ENCODE results near the gene ALDH1A3.

The ALDH1A3 gene

GRCh38 chr15:100909989-100910955 is 30.6 kb downstream of the ALDH1A3 start:
- no peaks in the 10 kb centered on the region for H3K4me1 Mint-ChIP-seq
- H3K36me3 Mint-ChIP-seq = no peaks in the 10 kb centered on the region
- H3K27ac Mint-ChIP-seq = no peak overlapping the region

DNA sequence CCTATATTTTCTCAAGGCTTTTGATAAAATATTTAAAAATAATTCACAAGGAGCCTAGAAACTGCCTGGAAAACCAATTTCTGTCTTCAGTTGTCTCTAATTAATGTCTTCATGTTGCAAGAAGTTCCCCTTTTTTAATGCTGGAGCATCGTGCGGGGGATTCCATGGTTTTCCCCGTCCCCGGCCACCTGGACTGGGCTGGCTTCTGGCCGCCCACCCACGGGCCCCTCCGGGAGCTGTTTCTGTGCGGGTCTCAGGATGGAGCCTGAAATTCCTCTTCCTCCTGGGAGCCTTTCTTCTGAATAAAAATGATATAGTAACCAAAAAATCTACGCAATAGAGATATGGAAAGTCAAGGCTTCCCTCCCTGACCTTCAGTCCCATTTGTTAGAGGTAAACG is 31.5 kb downstream of the ALDH1A3 start:
- CTCF ChIA-PET = no interaction called here
- H3K4me3 Mint-ChIP-seq = no peak overlapping the region
- DNase-seq = no peak
- H3K27ac Mint-ChIP-seq = no peak overlapping the region
- H3K36me3 Mint-ChIP-seq = no peaks in the 10 kb centered on the region
- no peaks in the 10 kb centered on the region for H3K9me3 Mint-ChIP-seq
- H3K4me1 Mint-ChIP-seq = no peaks in the 10 kb centered on the region
- peaks cover 42% of the 10 kb centered on the region for H3K27me3 Mint-ChIP-seq

More at GRCh38 chr15:100909989-100910955, 30.6 kb downstream of the ALDH1A3 start:
- DNase-seq = no peak
- CTCF ChIA-PET = interaction anchor here (1.0 kb wide), 1 partner anchor 9 kb away, joined by 4 read pairs; the partner anchor contains the start of gene LRRK1
- Mint-ChIP-seq H3K9me3 (no peaks in the 10 kb centered on the region), H3K4me3 (no peak overlapping the region), H3K27me3 (peaks cover 50% of the 10 kb centered on the region)

DNA sequence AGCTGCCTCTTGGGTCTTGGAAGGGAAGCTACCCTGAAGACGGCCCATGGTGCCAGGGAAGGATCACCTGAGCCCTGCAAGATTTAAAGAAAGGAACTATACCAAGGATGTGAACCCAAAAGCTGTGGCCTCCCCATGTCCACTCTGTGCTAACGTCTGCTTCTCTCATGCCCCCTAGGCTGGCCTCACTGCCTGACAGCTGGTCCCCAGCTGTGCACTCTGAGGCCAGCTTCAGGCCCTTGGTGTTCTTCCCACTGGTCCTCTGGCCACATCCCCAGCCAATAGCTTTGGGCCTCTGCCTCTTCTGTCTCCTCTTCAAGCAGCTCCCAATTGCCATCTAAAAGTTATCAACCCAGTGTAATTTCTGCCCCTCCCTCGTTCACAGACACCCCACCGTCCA is 34.3 kb downstream of the ALDH1A3 start:
- no peak overlapping the region for H3K4me3 Mint-ChIP-seq
- H3K4me1 Mint-ChIP-seq = peaks cover 12% of the 10 kb centered on the region
- CTCF ChIA-PET = interaction anchor here (5.7 kb wide), 1 partner anchor 93 kb away, joined by 148 read pairs; no protein-coding TSS in a partner anchor
- H3K9me3 Mint-ChIP-seq = no peaks in the 10 kb centered on the region
- peaks cover 56% of the 10 kb centered on the region for H3K27me3 Mint-ChIP-seq
- no peak overlapping the region for H3K27ac Mint-ChIP-seq
- no peak for DNase-seq
- H3K36me3 Mint-ChIP-seq = no peaks in the 10 kb centered on the region

- H3K4me1 Mint-ChIP-seq = peaks cover 13% of the 10 kb centered on the region
- H3K27me3 Mint-ChIP-seq = peaks cover 62% of the 10 kb centered on the region
- no peak overlapping the region for H3K27ac Mint-ChIP-seq
- CTCF ChIA-PET = interaction anchor here (5.7 kb wide), 1 partner anchor 92 kb away, joined by 148 read pairs; no protein-coding TSS in a partner anchor
- H3K4me3 Mint-ChIP-seq = no peak overlapping the region
- no peaks in the 10 kb centered on the region for H3K36me3 Mint-ChIP-seq
- DNase-seq = no peak
- no peaks in the 10 kb centered on the region for H3K9me3 Mint-ChIP-seq
Measured at GRCh38 chr15:100914876-100915275, 35.2 kb downstream of the ALDH1A3 start.

DNA sequence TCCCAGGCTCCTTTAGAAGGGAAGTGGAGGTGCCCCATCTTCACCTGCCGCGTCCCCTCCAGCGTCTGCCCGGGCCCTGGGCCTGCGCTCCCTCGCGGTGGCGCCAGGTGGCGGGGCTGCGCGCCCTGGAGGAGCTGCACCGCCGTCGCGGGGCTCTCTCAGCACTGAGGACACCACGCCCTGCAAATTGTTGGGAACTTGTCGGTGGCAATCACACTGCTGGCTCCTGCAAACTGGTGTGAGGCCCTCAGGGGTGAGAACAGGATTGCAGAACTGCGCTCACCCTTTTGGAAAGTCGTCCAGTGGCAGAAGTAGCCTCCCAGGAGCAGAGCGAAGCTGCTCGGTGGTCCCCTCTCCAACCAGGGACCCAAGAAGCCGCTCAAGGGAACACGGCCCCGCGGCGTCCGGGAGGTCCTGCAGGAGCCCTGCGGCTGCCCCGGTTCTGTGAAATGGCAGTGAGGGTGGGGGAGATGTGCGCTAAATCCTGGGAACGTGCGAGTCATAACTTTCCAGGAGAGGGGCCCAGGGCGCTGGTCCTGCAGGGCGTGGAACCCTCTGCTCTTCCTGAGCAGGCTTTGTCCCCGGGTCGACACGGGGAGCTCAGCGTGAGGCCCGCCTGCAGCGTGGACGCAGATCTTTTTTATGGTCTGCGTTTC is 38.5 kb downstream of the ALDH1A3 start:
- Mint-ChIP-seq H3K36me3 (no peaks in the 10 kb centered on the region), H3K27ac (no peak overlapping the region), H3K4me3 (peak overlapping the region; percentile 68), H3K4me1 (peaks cover 29% of the 10 kb centered on the region), H3K27me3 (peaks cover 82% of the 10 kb centered on the region), H3K9me3 (no peaks in the 10 kb centered on the region)
- CTCF ChIA-PET = interaction anchor here (0.7 to 5.7 kb wide), 22 partner anchors 8 to 371 kb away, joined by 3 to 148 read pairs (median 4); no protein-coding TSS in a partner anchor
- peak; percentile 78 for DNase-seq

DNA sequence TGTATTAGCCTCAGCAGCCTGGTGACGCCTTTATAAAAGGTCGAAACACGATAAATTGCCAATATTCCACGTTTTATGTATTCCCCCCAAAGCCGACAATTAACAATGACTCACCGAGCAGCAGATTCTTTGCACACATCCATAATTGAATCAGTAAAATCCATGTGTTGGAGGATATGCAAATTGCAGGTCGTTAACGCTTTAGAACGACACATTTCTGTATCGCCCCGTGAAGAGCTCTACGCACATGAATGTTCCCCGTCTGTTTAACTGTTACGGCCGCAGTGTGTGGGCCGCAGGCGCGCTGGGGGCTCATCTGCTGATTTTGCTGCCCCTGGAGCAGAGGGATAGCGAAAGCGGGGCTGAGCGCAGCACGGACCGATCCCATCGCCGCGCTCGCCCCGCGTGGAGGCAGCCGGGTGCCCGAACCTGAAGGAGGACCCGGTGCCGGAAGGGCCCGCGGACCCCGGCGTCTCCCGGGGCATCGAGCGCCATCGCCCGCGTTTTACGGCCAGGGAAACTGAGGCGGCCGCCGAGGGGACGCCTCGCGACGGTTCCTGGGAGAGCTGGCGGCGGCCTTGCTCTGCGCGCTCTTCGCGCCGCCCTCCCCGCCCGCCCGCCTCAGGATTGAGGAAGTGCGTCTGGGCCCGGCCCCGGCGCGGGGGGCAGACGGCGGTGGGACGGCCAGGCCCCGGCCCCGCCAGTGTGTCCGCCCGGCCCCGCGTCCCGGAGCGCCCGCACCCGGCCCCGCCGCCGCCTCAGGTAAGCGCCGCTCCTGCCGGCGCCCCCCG is 39.3 kb downstream of the ALDH1A3 start, which contains the start of gene LRRK1:
LRRK1 (plus strand) TSS at position 668 of the 791 bp plus-strand sequence. CDS start 5,276 bp downstream, outside the sequence.
- H3K4me3 Mint-ChIP-seq = peak within 1 kb of the TSS; percentile 68
- CTCF ChIA-PET = interaction anchor here (0.9 to 5.7 kb wide), 13 partner anchors 9 to 371 kb away, joined by 3 to 148 read pairs (median 5); no protein-coding TSS in a partner anchor
- no peaks in the 10 kb centered on the region for H3K9me3 Mint-ChIP-seq
- no peaks in the 10 kb centered on the region for H3K36me3 Mint-ChIP-seq
- no peak within 1 kb of the TSS for H3K27ac Mint-ChIP-seq
- DNase-seq = peak; percentile 34
- peaks cover 29% of the 10 kb centered on the region for H3K4me1 Mint-ChIP-seq
- peaks cover 78% of the 10 kb centered on the region for H3K27me3 Mint-ChIP-seq

DNA sequence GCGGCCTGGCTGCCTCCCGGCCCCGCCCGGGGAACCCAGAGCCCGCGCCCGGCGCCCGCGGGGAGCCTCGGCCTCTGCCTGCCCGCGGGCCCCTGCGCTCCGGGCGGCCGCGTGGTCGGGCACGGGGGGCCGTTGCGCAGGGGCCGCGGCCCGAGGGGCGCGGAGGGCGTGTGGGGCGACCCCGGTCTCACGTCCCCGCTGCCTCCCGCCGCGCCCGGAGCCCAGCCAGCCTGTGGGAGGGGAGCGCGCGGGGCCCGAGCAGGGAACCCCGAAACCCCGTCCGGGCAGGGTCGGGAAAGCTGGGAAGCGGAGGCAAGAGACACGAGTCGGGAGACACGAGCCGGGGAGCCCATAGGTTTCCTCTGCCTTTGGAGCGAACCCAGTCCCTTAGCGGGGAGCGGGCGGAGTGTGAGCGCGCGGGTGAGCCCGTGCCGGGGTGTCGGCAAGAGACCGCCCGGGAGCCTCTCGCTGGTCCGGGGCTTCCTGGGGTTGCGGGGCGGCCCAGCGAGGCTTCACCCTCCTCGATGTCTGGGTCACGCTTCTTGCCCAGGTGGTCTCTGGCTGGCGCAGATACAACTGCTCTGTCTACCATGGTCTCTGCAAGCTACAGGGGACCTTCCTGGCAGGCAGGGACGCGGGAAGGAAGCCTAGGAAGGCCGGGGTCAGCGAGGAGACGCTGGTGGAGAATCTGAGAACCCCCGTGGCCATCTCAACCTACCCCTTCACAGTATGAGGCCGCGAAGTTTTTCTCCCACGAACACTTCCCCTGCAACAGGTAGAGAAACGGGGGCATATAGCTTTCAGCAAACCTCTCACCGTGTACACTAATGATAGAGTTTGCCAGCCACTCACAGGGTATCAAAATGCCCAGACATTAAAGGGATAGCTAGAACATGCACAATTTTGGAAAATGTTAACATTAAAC is 40.1 kb downstream of the ALDH1A3 start:
- CTCF ChIA-PET = interaction anchor here (0.9 to 2.7 kb wide), 6 partner anchors 9 to 89 kb away, joined by 3 to 7 read pairs (median 4); no protein-coding TSS in a partner anchor
- Mint-ChIP-seq H3K4me3 (peak overlapping the region; percentile 55), H3K4me1 (peaks cover 29% of the 10 kb centered on the region), H3K36me3 (no peaks in the 10 kb centered on the region), H3K9me3 (no peaks in the 10 kb centered on the region), H3K27ac (no peak overlapping the region), H3K27me3 (peaks cover 74% of the 10 kb centered on the region)
- DNase-seq = peak; percentile 30

GRCh38 chr15:100920516-100921135 is 41.0 kb downstream of the ALDH1A3 start:
- no peaks in the 10 kb centered on the region for H3K36me3 Mint-ChIP-seq
- H3K4me1 Mint-ChIP-seq = peaks cover 29% of the 10 kb centered on the region
- no peak overlapping the region for H3K27ac Mint-ChIP-seq
- H3K27me3 Mint-ChIP-seq = peaks cover 69% of the 10 kb centered on the region
- H3K4me3 Mint-ChIP-seq = peak overlapping the region; percentile 55
- no peak for DNase-seq
- CTCF ChIA-PET = interaction anchor here (0.9 to 1.5 kb wide), 5 partner anchors 9 to 88 kb away, joined by 3 to 7 read pairs (median 4); no protein-coding TSS in a partner anchor
- H3K9me3 Mint-ChIP-seq = no peaks in the 10 kb centered on the region

DNA sequence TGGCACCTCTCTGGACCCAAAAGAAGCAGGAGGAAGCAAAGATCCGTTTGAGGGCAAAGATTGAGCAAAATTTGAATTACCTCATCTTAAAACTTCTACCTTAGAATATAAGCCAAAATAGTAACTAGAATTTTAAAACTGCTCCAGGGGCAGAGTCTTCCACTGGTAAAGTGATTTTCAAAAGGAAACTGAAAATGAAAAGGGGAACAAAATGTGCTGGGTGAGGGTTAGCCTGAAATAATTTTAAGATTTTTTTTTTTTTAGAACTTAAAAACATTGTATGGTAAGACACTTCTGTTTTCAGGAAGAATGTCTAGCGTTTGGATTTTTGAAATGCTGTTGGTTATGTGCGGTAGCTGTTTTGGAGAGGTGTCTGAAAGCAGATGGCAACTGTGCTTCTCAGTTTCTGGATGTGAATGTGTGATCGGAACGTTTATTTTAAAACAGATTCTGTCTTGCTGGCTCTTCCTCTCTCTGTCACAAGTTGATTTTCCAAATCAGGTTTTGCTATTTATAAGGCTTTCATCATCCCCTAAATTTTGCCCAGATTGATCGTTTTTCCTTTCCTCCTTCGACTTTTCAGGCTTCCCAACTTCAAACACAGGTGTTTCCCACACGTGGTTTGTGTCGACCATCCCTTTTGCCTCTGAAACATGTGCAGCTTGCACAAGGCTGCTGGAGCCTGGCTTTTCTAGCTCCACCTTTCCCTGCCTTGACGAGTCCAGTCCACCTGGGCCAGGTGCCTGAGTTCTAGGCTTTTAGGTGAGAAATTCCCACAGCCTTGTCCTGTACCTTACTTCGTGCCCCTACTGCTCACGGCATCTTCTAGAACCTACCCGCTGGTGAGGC is 42.8 kb downstream of the ALDH1A3 start:
- Mint-ChIP-seq H3K9me3 (no peaks in the 10 kb centered on the region), H3K36me3 (no peaks in the 10 kb centered on the region), H3K4me3 (no peak overlapping the region), H3K27me3 (peaks cover 60% of the 10 kb centered on the region), H3K4me1 (peaks cover 26% of the 10 kb centered on the region), H3K27ac (no peak overlapping the region)
- CTCF ChIA-PET = interaction anchor here (3.4 kb wide), 1 partner anchor 85 kb away, joined by 13 read pairs; no protein-coding TSS in a partner anchor
- DNase-seq = no peak

DNA sequence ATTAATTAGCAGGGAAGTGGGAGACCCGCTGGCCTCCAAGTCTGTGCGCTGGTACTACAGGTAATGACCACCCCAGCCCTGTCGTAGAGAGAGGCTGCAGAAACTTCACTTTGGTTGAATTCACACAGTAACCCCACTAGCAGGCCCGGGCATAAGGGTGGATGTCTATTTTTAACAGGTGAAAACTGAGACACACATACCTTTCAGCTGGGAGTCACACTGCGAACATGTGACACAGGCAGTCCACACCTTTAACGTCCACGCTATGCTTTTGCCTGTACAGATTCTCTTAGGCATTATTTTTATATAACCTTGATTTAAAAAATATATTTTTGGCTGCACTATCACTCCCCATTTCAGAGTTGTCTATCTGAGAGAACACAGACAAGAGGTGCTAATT is 43.4 kb downstream of the ALDH1A3 start:
- Mint-ChIP-seq H3K27me3 (peaks cover 53% of the 10 kb centered on the region), H3K4me3 (no peak overlapping the region), H3K9me3 (no peaks in the 10 kb centered on the region), H3K36me3 (no peaks in the 10 kb centered on the region), H3K4me1 (peaks cover 25% of the 10 kb centered on the region), H3K27ac (no peak overlapping the region)
- DNase-seq = no peak
- CTCF ChIA-PET = interaction anchor here (0.6 to 3.4 kb wide), 3 partner anchors 50 to 269 kb away, joined by 3 to 13 read pairs (median 3); no protein-coding TSS in a partner anchor

DNA sequence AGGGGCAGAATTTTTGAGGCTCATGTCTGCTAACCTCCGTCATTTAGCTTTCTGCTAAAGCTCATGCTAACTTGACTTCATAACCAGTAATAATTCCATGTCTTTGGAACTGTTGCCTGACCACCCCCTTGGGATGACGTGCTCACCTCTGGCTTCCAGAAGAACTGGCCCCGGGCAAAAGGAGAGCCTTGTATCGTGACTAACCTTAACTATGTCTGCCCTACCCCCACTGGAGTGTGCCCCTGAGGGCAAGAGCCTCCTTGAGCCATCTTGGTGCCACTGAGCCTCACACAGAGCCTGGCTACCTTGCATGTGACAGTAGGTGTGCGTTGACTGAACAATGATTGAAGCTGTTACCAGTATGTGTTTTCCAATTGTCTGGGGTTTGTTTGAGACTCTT is 44.3 kb downstream of the ALDH1A3 start:
- H3K27me3 Mint-ChIP-seq = peaks cover 48% of the 10 kb centered on the region
- H3K4me1 Mint-ChIP-seq = peaks cover 17% of the 10 kb centered on the region
- no peak for DNase-seq
- no peaks in the 10 kb centered on the region for H3K36me3 Mint-ChIP-seq
- CTCF ChIA-PET = interaction anchor here (1.1 to 3.4 kb wide), 2 partner anchors 51 to 84 kb away, joined by 3 to 13 read pairs; no protein-coding TSS in a partner anchor
- no peak overlapping the region for H3K4me3 Mint-ChIP-seq
- H3K27ac Mint-ChIP-seq = no peak overlapping the region
- H3K9me3 Mint-ChIP-seq = no peaks in the 10 kb centered on the region

Measured in activated naive CD4-positive, alpha-beta T cell treated with anti-CD3 and anti-CD28 coated beads, Interleukin-2, amount 10 ng/mL, durations not matched to agents 7 days and 5 days (primary cell).